GM21786 (cell line): Measurements from ENCODE around the gene CNTRL.
"Not testable (repeated sequence)": the region's sequence is repeated elsewhere in the genome, so short reads cannot be mapped to it uniquely, and the experiment has no call there.

Experiments used
- ATAC-seq: cut with Tn5 transposase; IDR thresholded peaks from one replicate; pipeline ENCODE4 v1.9.1; 2021; ENCODE audit not compliant: unreplicated experiment

CNTRL gene

DNA sequence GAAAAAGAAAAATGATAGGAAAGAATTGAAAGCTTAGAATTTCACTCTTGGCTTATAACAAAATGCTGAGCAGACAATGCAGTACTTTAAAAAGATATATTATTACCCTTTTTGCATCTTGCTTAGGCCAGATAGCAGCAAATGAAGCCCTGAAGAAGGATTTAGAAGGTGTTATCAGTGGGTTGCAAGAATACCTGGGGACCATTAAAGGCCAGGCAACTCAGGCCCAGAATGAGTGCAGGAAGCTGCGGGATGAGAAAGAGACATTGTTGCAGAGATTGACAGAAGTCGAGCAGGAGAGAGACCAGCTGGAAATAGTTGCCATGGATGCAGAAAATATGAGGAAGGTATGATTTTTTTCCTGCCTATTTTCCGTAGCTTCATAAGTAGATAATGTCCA, 50.8 kb downstream of the CNTRL start:
- no peak for ATAC-seq

DNA sequence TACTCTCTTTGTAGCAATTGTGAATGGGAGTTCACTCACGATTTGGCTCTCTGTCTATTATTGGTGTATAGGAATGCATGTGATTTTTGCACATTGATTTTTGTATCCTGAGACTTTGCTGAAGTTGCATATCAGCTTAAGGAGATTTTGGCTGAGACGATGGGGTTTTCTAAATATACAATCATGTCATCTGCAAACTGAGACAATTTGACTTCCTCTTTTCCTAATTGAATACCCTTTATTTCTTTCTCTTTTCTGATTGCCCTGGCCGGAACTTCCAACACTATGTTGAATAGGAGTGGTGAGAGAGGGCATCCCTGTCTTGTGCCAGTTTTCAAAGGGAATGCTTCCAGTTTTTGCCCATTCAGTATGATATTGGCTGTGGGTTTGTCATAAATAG, 54.6 kb downstream of the CNTRL start:
- not testable (repeated sequence) for ATAC-seq

DNA sequence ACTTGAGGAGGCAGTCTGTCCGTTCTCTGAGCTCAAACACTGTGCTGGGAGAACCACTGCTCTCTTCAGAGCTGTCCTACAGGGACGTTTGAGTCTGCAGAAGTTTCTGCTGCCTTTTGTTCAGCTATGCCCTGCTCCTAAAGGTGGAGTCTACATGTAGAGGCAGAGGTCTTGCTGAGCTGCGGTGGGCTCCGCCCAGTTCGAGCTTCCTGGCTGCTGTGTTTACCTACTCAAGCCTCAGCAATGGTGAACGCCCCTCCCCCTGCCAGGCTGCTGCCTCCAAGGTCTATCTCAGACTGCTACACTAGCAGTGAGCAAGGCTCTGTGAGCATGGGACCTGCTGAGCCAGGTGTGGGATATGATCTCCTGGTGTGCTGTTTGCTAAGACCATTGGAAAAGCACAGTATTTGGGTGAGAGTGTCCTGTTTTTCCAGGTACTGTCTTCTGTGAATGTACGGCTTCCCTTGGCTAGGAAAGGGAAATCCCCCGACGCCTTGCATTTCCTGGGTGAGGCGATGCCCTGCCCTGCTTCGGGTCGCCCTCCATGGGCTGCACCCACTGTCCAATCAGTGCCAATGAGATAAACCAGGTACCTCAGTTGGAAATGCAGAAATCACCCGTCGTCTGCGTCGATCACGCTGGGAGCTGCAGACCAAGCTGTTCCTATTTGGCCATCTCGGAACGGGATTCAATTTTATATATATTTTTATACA, 58.5 kb downstream of the CNTRL start:
- no peak for ATAC-seq

DNA sequence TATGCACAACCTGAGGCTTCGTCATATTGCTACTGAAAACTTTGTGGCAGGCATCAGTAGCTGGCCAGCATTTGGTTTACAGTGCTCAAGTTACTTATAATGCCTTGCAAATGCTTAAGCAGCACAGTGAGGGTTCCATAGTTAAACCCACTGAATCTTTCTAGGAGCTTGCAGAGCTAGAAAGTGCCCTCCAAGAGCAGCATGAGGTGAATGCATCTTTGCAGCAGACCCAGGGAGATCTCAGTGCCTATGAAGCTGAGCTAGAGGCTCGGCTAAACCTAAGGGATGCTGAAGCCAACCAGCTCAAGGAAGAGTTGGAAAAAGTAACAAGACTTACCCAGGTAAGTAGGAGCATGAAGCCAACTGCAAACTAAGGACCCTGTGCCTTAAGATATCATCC, 60.9 kb downstream of the CNTRL start:
- ATAC-seq: no peak

- ATAC-seq: no peak
Observed at GRCh38 chr9:121138561-121138960, 63.8 kb downstream of the CNTRL start.

DNA sequence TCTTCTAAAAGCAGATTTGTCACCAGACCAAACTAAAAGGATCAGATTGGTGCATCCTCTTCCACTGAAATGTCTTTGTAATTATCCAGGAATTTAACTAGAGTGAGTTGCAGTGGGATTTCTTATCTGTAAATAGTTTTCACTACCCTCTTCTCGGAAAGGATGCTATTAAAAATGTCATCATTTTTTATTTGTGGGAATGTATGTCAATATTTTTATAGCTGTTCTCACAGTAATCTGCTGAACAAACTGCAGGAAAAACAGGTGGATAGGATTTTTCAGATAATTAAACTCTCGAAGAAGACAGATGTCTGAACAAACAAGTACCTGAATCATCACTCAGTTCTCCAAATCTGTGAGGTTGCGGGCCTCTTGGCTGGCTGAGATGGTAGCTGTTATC, 64.2 kb downstream of the CNTRL start:
- no peak for ATAC-seq

GRCh38 chr9:121140162-121140561, 65.4 kb downstream of the CNTRL start:
- ATAC-seq: no peak

- no peak for ATAC-seq
Observed at GRCh38 chr9:121141306-121141705, 66.6 kb downstream of the CNTRL start.

DNA sequence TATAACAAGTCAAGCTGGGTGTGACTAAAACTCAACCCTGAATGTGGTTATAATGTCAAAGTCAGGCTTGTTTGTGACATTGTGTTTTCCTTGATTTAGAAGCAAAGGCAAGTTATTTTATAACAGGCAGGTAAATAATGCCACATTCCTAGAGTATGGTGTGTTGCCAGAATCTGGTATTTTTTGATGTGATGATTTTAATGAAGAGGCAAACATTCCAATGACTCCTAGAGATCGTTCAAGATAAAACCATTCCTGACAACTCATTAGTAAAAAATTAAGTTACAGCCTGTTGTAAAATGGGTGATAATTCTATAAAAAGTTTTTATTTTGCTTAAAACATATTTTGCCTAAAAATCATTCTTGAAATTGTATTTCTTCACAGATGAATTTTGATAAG, 67.0 kb downstream of the CNTRL start:
- ATAC-seq: no peak

DNA sequence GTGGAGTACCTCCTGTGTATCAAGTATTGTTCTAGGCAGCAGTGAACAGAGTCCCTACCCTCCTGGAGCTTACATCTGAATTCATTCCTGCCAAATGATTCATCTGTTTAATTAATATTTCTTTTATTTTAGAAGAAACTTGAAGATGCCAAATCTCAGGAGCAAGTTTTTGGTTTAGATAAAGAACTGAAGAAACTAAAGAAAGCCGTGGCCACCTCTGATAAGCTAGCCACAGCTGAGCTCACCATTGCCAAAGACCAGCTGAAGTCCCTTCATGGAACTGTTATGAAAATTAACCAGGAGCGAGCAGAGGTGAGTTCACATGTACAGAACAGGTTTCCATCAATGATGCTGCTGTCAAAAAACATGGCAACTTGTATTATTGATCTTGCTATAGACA, 69.0 kb downstream of the CNTRL start:
- no peak for ATAC-seq

GRCh38 chr9:121144482-121144881, 69.7 kb downstream of the CNTRL start:
- no peak for ATAC-seq

DNA sequence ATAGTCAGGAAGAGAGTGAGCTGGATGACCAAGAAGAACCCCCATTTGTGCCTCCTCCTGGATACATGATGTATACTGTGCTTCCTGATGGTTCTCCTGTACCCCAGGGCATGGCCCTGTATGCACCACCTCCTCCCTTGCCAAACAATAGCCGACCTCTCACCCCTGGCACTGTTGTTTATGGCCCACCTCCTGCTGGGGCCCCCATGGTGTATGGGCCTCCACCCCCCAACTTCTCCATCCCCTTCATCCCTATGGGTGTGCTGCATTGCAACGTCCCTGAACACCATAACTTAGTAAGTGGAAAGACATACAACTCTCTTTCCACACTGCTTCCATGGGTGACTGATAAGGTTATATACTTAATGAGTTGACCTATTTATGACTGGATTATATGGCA, 75.4 kb downstream of the CNTRL start:
- no peak for ATAC-seq

DNA sequence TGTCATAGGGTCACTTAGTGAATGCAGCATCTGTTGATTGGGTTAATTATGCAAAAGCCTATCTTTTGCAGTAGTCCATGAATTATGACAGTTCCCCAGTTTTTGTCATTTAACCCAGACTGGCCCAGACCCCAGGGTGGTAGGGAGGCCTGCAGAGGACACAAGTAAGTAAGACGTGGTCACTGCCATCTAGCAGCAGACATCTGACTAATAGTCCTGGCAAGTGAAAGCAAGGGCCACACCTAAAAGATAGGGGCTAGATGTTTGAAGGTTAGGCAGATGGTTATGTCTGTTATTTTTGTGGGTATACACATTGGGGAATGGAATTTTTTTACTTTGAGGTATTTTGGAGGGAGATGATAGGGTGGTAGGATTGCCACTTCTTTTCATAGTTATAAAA, 78.9 kb downstream of the CNTRL start:
- ATAC-seq: no peak

- no peak for ATAC-seq
Observed at GRCh38 chr9:121154782-121155181, 80.0 kb downstream of the CNTRL start.

DNA sequence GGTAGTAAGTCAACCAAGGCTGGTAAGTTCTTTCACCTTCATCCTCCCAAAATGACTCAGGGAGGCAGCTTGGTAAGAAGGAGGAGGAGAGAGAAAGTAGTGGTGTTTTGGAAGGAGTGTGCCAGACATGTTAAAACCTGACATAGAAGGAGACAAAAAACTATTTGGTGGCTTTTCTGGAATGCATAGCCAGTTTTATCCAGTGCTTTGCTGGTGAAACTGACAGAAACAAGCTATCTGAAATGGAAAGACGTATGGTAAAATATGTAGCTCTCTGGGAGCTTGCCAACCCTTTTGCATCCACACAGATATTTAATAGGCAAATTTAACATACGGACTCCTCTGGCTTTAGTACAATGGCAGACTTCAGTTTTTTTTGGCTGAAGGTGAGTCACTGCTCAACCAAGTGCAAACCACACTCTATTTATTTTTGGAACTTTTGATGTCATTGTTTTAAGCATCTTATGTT, 81.5 kb downstream of the CNTRL start:
- ATAC-seq: peak; percentile 76

DNA sequence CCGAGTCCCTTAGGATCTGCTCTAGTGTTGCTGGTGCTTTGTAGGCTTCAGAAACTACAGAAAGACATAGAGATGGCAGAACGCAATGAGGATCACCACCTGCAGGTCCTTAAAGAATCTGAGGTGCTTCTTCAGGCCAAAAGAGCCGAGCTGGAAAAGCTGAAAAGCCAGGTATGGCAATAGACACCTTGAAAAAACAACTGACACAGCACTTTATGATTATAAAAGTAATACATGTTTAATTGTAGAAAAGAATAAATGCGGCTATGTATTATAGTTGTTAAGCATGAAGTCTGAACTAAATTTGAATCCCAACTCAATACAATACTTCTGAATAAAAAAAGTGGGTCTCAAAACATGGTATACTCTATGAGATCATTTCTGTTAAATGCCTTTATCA, 83.2 kb downstream of the CNTRL start:
- no peak for ATAC-seq

DNA sequence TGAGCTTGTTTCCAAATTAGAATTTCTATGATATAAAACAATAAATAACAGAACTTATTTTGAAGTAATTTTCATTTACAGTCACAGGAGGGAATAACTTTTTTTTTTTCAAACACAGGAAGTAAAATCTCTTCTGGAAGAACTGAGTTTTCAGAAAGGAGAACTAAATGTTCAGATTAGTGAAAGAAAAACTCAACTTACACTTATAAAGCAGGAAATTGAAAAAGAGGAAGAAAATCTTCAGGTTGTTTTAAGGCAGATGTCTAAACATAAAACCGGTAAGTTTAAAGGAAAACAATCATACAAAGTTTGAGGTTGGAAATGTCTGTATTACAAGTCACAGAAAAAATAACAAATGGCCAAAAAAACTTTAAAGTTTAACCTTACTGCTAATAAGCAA, 85.3 kb downstream of the CNTRL start:
- no peak for ATAC-seq

DNA sequence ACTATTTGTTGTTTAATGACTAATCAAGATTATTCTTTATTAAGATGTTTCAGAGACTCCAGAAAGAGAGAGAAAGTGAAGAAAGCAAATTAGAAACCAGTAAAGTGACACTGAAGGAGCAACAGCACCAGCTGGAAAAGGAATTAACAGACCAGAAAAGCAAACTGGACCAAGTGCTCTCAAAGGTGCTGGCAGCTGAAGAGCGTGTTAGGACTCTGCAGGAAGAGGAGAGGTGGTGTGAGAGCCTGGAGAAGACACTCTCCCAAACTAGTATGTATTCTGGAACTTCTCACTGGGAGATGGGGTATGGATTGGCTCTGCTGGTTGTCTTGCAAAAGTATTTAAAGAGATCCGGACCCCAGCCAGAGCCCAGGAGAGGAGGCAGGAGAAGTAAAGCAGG, 93.3 kb downstream of the CNTRL start:
- no peak for ATAC-seq

DNA sequence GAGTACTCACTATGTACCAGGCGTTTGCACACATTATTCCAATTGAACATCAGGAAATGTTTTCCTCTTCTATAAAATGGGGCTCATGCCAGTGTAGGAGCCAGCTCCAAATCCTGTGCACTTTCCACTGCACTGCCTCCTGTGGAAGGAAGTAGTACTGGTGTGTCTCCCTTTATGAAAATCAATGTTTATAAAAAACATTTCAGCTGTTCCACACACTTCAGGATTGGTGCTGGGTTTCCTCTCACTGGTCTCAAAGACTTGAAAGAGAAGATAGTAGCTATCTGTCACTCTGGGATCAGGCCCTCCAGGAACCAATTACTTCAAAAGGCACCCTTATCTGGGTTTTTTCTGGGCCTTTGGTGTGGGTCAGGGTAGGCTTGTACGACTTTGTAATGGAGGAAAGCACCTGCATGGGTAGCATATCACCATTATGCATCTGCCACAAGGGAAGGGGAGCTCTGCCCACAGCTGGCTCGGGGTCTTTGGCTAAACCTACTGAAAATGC, 94.4 kb downstream of the CNTRL start:
- no peak for ATAC-seq

GRCh38 chr9:121171236-121171635, 96.5 kb downstream of the CNTRL start:
- ATAC-seq: no peak

GRCh38 chr9:121172726-121173487, 98.2 kb downstream of the CNTRL start:
- no peak for ATAC-seq

DNA sequence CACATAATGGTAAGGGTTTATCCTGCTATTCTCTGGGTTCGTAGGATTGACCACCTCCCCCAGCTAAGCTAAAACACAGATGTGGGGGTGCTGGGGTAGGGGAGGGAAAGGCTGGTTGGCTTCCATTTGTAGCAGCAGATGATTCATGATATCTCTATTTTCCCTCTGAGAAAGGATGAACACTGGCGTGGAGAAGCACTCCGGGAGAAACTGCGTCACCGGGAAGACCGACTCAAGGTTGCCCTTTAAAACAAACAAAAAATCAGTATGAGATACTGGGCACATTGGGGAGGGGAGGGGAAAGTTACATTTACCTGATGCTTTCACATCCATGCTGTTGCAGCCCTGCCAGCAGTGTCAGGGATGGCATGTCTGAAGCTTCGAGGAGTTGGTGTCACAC, 98.7 kb downstream of the CNTRL start:
- ATAC-seq: no peak
